ENCODE results near the gene ELMOD3.
"Not testable (repeated sequence)": the region's sequence is repeated elsewhere in the genome, so short reads cannot be mapped to it uniquely, and the experiment has no call there.

The ELMOD3 gene

GRCh38 chr2:85377083-85377482 is 22.5 kb downstream of the ELMOD3 start:
- DNase-seq = no peak

DNA sequence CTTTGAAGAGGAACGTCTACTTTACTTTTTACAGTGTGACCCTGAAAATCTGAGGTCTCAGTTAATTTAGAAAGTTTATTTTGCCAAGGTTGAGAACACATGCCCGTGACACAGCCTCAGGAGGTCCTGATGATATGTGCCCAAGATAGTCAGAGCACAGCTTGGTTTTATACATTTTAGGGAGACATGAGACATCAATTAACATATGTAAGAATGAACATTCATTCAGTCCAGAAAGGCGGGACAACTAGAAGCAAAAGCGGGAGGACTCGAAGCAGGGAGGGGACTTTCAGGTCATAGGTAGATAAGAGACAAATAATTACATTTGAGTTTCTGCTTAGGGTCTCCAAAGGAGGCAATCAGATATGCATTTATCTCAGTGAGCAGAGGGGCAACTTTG is 23.7 kb downstream of the ELMOD3 start:
- DNase-seq = no peak

GRCh38 chr2:85380048-85380447 is 25.5 kb downstream of the ELMOD3 start:
- no peak for DNase-seq

GRCh38 chr2:85383151-85383550 is 28.6 kb downstream of the ELMOD3 start:
- not testable (repeated sequence) for DNase-seq

DNA sequence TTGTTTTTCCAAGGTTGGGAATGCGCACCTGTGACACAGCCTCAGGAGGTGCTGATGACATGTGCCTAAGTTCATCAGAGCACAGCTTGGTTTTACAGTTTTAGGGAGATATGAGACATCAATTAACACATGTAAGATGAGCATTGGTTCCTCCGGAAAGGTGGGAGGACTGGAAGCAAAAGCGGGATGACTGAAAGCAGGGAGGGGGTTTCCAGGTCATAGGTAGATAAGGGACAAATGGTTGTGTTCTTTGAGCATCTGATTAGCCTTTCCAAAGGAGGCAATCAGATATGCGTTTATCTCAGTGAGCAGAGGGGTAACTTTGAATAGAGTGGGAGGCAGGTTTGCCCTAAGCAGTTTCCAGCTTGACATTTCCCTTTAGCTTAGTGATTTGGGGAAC is 29.3 kb downstream of the ELMOD3 start:
- no peak for DNase-seq

DNA sequence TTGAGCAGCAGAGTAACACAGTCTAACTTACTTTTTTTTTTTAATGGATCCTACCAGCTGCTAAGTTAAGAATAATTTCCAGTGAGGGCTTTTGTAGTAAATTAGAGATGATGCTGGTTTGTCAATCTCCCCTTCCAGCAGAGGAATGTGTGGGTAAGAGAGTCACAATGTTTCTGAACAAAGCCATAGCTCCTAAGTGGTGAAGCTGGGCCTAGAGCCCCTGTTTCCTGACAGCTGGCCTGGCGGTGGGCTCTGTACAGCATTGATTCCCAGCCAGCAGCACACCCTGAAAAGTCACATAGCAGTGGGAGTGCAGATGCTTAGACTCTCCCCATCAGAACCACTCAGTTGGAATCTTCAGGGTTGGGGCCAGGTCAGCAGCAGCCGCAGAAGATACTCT is 31.2 kb downstream of the ELMOD3 start:
- DNase-seq = no peak

DNA sequence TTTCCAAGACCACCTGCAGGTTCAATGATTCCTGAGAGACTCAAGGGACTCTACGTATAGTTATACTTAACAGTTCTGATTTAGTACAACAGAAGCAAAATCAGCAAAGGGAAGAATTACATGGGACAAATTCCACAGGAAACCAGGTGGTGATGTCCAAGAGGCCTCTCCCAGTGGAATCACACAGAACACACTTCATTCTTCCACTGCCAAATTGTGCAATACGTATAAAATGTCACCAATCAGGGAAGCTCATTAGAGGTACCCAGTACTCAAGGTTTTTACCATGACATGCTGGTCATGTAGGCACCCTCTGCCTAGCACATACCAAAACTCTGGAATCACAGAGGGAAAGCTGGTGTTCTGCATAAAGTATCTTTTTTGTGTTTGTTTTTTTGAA is 33.2 kb downstream of the ELMOD3 start:
- no peak for DNase-seq

DNA sequence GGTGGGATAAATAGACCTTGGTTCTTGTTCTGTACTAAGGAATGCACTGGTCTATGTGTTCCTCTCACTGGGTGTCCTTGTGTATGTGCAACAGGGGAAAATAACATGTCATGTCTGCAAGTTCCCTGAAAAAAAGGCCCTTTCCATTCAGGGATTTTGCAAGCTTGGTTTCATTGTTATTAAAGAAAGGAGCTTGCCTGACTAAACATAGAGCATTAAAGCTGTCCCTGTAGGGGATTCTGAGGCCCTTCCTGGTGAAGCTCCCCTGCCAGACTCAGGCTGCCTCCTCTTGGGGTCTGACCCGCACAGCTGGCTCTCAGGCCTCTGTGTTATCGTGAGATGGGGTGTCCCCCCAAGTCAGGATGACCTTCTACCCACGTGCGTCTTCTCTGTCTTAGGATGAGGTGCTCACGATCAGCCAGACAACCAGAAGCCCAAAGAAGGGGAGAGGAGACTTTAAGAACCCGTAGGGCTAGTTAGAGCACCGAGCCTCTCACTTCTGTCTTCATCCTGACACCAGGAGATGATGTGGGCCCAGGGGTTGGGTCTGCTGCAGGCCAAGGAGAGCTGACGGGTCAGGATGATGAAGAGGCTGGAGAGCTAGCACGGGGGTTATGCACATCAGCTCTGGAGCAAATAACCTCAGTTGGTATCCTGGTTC is 34.4 kb downstream of the ELMOD3 start:
- DNase-seq = no peak

- DNase-seq = no peak
Measured at GRCh38 chr2:85390941-85391669, 36.5 kb downstream of the ELMOD3 start.

DNA sequence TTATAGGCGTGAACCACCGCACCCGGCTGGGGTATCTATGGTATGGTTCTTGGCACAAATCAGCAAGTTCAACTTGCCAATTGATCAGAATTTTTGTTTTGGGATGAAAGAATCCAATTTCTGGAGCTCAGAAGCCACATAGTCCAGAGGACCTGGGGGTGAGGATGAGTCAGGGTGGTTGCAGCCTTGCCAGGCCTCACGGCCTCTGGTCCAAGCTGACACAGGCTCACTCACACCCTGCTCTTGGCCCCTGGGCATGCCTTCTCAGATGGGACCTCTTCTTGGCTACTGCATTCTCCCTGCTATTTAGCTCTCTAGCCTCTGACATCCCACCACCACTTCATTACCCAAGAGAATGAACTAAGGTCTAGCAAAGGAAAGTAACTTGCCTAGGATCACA is 39.3 kb downstream of the ELMOD3 start:
- no peak for DNase-seq

- DNase-seq = peak; percentile 10
Measured at GRCh38 chr2:85394261-85394681, 39.7 kb downstream of the ELMOD3 start.

GRCh38 chr2:85394976-85395375 is 40.4 kb downstream of the ELMOD3 start:
- DNase-seq = no peak

GRCh38 chr2:85395912-85396475 is 41.4 kb downstream of the ELMOD3 start:
- DNase-seq = no peak

DNA sequence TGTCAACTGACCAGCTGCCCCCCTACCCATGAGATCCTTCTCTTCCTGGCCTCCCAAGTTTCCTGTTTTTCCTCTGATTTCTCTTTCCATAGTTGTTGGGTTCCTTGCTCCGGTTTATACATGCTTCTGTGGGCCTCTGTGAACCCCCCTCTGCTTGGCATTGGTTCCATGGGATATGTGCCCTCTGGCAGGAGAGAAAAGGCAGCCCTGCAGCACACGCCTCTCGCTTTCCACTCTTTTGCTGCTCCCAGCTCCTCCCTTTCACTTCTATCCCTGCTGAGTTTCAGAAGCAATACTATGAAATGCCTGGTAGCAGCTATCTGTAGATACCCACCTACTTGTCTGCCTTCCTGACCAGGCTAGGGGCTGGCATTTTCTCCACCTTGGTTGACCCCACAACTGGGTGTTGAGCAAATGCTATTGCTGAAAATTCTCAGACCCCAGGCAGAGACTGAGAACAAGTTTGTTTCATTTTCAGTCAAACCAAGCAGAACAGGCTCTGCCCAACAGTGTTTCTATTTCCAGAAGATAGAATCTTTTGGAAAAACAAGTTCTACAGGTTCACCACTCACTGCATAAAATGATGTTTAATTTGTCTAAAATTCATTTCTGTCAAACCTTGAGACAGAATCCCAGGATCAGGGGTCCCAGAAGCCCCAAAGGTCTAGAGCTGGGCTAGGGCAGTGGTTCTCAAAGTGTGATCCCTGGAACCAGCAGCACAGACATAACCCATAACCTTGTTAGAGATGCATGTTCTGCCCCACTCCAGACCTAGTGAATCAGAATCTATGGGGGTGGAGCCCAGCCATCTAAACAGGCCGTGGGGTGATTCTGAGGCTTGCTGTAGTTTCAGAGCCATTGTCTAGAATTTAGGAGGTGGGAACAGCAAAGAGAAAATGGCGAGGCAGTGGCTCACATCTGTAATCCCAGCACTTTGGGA is 42.2 kb downstream of the ELMOD3 start:
- no peak for DNase-seq

DNA sequence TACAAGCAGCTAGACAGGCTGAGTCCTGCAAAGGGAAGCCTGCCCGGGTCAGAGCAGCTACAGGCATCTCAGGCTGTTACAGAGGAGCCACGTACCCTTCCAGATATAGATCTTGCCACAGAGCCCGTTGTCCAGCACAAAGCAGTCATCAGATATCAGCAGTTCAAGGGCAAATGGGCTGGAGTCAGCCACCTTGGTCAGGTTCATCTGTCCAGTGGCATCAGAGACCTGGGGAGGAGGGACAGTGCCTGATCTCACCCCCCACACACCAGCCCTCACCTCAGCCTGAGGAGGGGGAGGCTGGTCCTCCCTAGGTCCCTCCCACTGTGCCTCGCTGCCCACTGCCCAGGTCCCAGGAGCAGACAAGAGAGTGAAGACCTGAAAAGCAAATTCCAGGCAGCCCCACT is 43.4 kb downstream of the ELMOD3 start:
- no peak for DNase-seq

GRCh38 chr2:85398426-85399182 is 44.0 kb downstream of the ELMOD3 start:
- no peak for DNase-seq

DNA sequence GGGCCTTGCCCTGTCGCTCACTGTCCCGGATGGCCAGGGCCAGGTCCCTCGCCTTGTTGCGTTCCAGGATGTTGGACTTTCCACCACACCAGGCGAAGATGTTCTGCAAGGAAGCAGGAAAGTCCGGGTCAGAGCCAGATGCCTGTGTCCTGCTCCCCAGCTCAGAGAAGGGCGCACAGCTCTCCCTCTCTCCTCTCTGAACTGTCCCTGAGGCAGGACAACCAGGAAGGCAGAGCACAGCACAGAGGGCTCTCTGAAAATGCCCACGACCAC is 44.5 kb downstream of the ELMOD3 start:
- DNase-seq = no peak

DNA sequence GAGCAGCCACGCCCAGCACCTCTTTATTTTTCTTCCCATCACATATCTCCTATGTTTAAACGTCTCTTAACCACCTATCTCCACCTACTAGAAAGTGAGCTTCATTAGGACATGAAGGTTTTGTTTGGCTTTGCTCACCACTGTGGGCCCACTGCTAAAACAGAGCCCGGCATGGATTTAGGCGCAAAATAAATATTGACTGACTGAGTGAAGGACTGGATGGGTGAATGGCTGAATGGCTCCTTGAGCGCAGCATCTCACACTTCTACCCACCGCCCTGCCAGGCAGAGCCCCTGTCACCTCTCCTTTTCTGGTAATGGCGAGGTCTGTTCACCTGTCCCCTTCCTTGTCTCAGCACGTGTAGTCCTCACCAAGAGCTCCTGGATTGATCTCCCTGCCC is 45.5 kb downstream of the ELMOD3 start:
- DNase-seq = no peak

- DNase-seq = no peak
Measured at GRCh38 chr2:85400541-85401463, 46.2 kb downstream of the ELMOD3 start.

DNA sequence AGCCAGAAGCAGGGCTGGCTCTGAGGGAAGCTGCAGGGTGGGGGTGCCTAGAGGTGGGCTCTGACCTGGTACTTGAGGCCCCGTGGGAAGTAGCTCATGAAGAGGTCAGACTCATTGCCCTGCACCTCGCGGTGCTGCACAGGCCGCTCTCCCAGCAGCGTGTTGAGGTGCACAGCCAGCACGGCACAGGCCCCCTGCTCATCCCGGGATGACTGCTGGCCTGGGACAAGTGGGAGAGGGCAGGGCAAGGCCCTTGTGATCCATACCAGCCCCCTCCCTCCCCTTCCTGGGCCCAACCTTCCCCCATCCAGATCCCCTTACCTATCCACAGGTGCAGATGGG is 46.9 kb downstream of the ELMOD3 start:
- no peak for DNase-seq

DNA sequence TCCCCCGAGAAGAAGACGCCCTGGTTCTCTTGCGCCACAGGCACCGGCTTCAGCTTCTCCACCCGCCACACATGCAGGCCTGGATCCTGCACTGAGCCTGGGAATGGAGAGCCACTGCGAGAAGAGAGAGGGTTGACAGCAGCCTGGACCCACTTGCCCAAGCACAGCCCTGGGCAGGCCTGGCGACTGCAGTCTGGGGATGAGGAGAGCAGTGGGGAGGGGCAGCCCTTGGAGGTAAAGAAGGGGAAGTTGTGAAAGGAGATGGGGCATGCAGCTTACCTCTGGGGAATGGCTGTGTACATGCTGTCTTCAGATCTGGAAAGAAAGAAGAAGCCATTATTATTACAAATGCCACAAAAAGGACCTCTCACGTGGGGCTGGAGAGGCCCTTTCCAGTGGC is 47.3 kb downstream of the ELMOD3 start:
- DNase-seq = no peak
